Adipocyte (in vitro differentiated cells): ENCODE measurements around the gene CAPN1.

Source experiments
- DNase-seq: peaks from one replicate; pipeline ENCODE4 v3.0.0-alpha.2; 2015; ENCODE audit warnings: low read depth
- H3K27me3 ChIP-seq: replicated peaks from 2 replicates; pipeline ENCODE4 v1.7.0; 2013; ENCODE audit warnings: mild to moderate bottlenecking, low read length, moderate library complexity; ENCODE audit not compliant: control insufficient read depth, insufficient read depth
- H3K36me3 ChIP-seq: 2 replicates; pipeline ENCODE4 v1.7.0; 2013; ENCODE audit warnings: low read length, mild to moderate bottlenecking, moderate library complexity; ENCODE audit not compliant: control insufficient read depth, insufficient read depth, severe bottlenecking
- H3K4me1 ChIP-seq: 2 replicates; pipeline ENCODE4 v1.7.0; 2013; ENCODE audit warnings: mild to moderate bottlenecking, low read length, moderate library complexity; ENCODE audit not compliant: control insufficient read depth, insufficient read depth
- H3K4me3 ChIP-seq: 2 replicates; pipeline ENCODE4 v1.7.0; 2013; ENCODE audit warnings: mild to moderate bottlenecking, low read length, moderate library complexity
- H3K9ac ChIP-seq: 2 replicates; pipeline ENCODE4 v1.7.0; 2013; ENCODE audit warnings: mild to moderate bottlenecking, low read length, moderate library complexity
- H3K9me3 ChIP-seq: 2 replicates; pipeline ENCODE4 v1.7.0; 2013; ENCODE audit warnings: mild to moderate bottlenecking, low read length, moderate library complexity; ENCODE audit not compliant: control insufficient read depth

Gene CAPN1

DNA sequence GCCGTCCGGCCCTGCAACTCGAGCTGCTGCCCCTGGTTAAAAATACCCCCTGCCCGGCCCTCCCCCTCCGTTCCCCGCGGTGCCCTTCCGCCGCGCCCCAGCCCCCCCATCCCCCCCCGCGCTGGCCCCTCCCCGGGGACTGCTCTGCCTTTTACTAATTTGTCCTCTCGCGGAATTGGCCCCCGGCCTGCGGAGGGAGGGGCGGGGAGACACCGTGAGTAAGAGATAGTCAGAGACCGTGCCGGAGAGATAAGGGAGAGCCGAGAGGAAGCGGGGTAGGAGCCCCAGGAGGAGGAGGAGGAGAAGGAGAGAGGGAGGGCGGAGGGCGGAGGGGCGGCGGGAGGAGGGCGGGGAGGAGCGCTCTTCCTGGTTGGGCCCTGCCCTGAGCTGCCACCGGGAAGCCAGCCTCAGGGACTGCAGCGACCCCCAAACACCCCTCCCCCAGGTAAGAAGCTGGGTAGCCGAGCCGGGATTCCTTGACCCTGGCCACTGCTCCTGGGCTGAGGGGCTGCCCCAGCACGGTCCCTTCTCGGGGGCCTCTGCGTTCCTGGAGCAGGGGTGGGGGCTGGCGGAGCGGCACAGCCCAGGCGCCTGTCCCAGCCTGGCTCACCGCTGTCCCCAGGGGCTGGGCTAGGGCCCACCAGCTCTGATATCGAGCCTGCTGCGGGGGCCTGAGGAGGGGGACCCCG lies at the start of gene CAPN1:
Gene CAPN1, plus strand, starts transcription at position 360 of the 689 bp plus-strand sequence. CDS start 774 bp downstream, outside the sequence.
- H3K36me3 ChIP-seq, result peaks cover 14% of the 10 kb centered on the region
- no peaks in the 10 kb centered on the region for H3K27me3 ChIP-seq
- peak within 1 kb of the TSS; percentile 95 for H3K4me3 ChIP-seq
- H3K9me3 ChIP-seq, result no peaks in the 10 kb centered on the region
- DNase-seq, result peak; percentile 85
- H3K9ac ChIP-seq, result peak within 1 kb of the TSS; percentile 97
- H3K4me1 ChIP-seq, result peaks cover 12% of the 10 kb centered on the region

DNA sequence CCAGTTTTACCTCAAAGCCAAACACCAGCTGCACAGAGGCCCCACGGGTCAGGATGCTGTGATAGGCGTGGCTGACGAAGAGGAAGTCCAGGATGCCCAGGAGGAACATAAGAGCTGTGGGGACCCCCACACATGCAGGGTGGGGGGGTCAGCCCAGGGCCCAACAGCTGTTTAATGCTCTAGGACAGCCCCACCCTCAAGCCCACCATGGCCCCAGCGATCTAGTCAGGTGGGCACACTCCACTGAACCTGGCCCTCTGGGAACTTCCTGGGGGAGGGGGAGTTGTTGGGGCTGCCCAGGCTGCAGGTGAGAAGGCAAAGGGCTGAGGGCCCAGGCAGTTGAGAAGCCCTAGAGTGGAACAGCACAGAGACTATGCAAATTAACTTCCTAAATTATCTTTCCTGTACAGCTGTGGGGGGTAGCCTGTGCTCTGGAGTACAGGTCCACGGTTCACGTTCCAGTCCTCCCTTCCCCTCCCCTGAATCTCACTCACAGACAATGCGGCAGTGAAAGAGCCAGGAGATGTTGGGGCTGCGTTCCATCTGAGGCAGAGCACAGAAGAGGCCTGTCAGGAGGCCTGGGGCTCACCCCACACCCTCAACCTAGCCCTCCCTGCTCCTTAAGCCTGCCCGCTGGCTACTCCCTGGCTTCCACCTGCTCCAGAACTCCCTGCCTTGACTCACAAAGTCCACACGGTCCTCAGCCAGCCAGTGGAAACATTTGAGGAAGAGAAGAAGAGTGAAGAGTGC lies 49.3 kb upstream of the CAPN1 start:
- peak overlapping the region; percentile 97 for H3K4me3 ChIP-seq
- no peak for DNase-seq
- H3K27me3 ChIP-seq, result no peaks in the 10 kb centered on the region
- H3K4me1 ChIP-seq, result peaks cover 16% of the 10 kb centered on the region
- H3K36me3 ChIP-seq, result peaks cover 55% of the 10 kb centered on the region
- H3K9ac ChIP-seq, result peak overlapping the region; percentile 100
- no peaks in the 10 kb centered on the region for H3K9me3 ChIP-seq

DNA sequence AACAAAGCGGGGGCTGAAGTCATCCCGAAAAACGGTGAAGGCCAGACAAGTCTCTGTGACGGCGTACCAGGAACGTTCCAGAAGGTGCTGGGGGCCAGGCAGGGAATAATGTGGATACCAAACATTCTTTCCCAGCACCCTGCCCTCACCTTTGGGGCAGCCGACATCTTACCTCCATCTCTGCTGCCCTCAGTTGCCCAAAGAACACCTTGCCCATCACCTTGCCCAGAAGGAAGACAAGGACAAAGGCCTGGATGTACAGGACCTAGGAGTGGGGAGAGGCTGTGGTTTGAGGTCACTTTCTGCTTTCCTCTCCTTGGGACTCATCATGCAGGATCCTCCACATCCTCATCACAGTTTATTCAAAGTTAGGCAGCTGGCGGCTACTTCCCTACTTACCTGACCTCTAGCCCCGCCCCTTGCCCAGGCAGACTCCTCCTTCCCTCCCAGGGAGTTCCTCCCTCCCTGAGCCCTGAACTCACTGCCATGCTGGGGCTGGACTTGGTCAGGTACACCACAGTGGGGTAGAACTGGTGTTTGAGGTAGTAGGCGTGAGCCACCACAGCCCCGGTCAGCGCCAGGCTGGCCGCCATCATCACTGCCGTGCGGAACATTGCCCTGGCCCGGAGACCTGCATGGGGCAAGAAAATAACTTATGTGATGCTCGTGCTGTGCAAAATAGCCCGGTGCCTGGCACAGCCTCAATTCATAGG lies 48.6 kb upstream of the CAPN1 start:
- peak overlapping the region; percentile 100 for H3K9ac ChIP-seq
- H3K36me3 ChIP-seq, result peaks cover 48% of the 10 kb centered on the region
- no peaks in the 10 kb centered on the region for H3K9me3 ChIP-seq
- peak; percentile 7 for DNase-seq
- H3K4me1 ChIP-seq, result peaks cover 16% of the 10 kb centered on the region
- H3K4me3 ChIP-seq, result peak overlapping the region; percentile 97
- no peaks in the 10 kb centered on the region for H3K27me3 ChIP-seq

DNA sequence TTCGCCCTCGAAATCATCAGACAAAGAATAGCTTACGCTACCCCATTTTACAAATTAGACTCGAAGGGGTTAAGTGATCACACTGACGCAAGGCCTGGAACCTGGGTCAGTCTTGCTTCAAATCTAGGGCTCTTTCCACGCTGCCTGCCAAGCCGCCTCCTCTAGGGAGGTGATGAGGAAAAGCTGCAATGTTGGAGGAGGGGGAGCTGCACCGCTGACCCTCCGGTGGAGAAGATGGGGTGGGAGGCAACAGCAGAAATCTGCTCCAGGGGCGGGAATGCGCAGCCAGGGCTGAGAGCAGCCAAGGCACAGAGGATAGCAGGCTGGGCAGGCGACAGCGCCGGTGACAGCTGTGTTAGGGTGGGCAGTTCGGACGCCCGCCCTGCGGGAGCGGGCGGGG lies 48.0 kb upstream of the CAPN1 start:
- DNase-seq, result peak; percentile 52
- peaks cover 42% of the 10 kb centered on the region for H3K36me3 ChIP-seq
- no peaks in the 10 kb centered on the region for H3K27me3 ChIP-seq

DNA sequence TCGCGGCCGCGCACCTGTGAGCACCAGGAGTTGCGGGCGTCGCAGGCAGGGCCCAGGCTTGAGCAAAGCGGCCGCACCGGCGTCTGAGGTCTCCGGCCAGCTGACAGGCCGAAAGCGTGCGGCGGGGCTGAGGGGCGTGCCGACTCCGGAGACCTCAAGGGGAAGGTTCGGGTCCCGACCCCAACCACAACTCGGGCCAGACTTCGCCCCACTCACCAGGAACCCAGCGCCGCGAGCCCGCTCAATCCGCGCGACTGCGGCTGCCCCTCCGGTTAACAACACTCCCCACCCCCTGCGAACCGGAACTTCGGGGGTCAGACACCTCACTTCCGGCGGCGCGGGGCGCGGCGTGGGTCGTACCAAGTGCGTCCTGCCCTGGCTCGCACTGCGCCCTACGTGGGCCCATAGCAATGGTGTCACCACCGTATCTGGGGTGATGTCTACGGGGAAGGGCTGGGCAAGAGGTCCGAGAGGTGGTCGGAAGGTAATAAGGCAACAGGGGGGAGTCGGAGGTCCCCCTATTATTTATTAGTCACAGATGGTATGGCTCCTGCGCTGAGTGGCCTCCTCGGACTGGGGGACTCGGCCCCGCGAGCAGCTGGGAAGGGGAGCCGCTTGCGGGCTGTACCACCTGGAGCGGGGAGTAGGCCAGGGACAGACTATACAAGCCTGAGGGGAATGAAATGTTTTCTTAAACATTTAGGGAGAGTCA lies 47.3 kb upstream of the CAPN1 start, which contains the start of gene SYVN1:
Gene SYVN1, minus strand, starts transcription at position 280 of the 712 bp plus-strand sequence. CDS start 918 bp downstream, outside the sequence.
- Histone ChIP-seq H3K27me3 (no peaks in the 10 kb centered on the region), H3K36me3 (peaks cover 36% of the 10 kb centered on the region), H3K9ac (peak within 1 kb of the TSS; percentile 100), H3K4me3 (peak within 1 kb of the TSS; percentile 97), H3K9me3 (no peaks in the 10 kb centered on the region), H3K4me1 (peaks cover 16% of the 10 kb centered on the region)
- peak; percentile 96 for DNase-seq

More for the DNA sequence above, 48.0 kb upstream of the CAPN1 start:
- Histone ChIP-seq H3K9me3 (no peaks in the 10 kb centered on the region), H3K9ac (peak overlapping the region; percentile 100), H3K4me3 (peak overlapping the region; percentile 97), H3K4me1 (peaks cover 16% of the 10 kb centered on the region)

DNA sequence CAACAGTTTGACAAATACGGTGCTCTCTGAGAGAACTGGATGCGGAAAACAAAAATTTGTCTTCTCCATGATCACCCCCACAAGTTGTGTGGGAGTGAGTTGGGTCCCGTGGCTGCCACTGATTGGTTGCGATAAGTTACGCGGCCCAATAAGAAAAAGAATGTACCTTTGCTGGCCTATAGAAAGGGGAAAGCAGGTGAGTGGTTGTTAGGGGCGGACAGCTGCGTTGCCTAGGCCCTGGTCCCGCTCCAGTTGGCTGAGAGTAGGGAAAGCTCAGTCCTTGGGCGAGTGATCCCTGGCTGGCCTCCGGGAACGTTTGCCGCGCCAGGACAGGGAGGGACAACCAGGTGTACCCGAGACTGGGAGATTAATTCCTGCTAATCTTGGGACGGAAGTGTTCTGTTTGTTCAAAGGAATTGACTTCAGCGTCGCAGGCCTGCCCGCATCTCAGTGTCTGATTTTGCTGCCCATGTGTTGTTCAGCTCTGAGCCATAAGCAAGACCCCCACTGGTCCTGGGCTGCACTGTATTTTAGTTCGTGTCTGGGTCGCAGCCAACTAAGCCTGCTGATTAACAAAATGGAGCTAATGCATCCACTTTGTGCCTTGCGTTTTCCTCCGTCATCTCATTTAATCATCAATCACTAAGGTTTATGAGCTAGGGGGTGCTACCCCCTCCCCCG lies 46.6 kb upstream of the CAPN1 start:
- Histone ChIP-seq H3K27me3 (no peaks in the 10 kb centered on the region), H3K36me3 (peaks cover 29% of the 10 kb centered on the region), H3K9me3 (no peaks in the 10 kb centered on the region), H3K4me3 (peak overlapping the region; percentile 97), H3K9ac (peak overlapping the region; percentile 100), H3K4me1 (peaks cover 16% of the 10 kb centered on the region)
- DNase-seq, result peak; percentile 94

DNA sequence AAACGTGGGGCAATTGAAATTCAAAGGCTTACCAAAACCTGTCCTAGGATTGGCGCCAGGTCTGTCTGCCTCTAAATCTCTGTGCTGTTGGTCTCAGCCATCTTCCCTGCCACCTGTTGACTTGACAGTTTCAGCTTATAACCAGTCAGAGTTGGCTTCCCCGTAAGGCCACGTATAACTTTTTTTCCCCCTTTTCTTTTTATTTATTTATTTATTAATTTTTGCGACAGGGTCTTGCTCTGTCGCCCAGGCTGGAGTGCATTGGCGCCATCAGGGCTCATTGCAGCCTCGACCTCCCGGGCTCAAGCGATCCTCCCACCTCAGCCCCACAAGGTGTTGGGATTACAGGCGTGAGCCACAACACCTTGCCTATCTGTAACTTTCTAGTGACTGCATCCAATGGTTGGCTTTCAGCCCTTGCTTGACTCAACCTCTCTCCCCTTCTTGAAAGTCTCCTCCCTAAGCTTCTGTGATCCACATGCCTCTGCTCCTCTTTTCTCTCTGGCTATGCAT lies 46.0 kb upstream of the CAPN1 start:
- Histone ChIP-seq H3K4me1 (peaks cover 16% of the 10 kb centered on the region), H3K9me3 (no peaks in the 10 kb centered on the region), H3K27me3 (no peaks in the 10 kb centered on the region), H3K36me3 (peaks cover 24% of the 10 kb centered on the region), H3K9ac (peak overlapping the region; percentile 100), H3K4me3 (peak overlapping the region; percentile 97)
- DNase-seq, result no peak

DNA sequence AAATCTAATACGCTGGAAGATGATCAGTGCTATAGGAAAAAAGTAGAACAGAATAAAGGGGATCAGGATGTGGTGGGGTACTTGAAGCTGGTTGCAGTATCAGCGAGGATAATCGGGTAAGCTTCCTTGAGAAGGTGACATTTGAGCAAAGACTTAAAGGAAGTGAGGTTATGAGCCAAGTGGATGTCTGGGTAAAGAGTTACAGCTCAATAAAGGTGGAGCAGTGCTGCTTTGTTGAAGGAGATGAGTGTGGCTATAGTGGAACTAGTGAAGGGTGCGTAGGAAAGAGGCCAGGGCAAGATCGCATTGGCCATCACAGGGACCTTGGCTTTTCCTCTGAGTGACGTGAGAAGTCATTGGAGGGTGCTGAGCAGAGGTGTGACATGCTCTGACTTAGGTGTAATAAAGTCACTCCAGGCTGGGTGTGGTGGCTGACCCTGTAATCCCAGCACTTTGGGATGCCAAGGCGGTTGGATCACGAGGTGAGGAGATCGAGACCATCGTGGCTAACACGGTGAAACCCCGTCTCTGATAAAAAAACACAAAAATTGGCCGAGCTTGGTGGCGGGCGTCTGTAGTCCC lies 45.1 kb upstream of the CAPN1 start:
- H3K4me1 ChIP-seq, result peaks cover 16% of the 10 kb centered on the region
- H3K4me3 ChIP-seq, result no peak overlapping the region
- peaks cover 15% of the 10 kb centered on the region for H3K36me3 ChIP-seq
- no peaks in the 10 kb centered on the region for H3K27me3 ChIP-seq
- no peak overlapping the region for H3K9ac ChIP-seq
- no peaks in the 10 kb centered on the region for H3K9me3 ChIP-seq
- DNase-seq, result no peak

DNA sequence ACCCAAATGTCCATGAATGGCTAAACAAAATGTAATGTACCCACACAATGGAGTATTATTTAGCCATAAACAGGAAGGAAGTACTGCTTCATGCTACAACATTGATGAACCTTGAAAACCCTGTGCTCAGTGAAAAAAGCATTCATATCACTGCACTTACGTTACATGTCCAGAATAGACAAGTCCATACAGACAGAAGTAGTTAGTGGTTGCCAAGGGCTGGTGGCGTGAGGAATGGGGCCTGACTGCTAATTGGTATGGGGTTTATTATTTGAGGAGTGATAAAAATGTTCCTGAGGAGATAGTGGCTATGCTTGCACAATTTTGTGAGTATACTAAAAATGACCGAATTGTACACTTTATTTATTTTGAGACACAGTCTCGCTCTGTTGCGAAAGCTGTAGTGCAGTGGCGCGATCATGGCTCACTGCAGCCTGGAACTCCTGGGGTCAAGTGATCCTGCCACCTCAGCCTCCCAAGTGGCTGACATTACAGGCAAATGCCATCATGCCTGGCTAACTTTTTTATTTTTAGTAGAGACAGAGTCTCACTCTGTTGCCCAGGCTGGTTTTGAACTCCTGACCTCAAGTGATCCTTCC lies 39.7 kb upstream of the CAPN1 start:
- DNase-seq, result no peak
- no peaks in the 10 kb centered on the region for H3K36me3 ChIP-seq
- no peak overlapping the region for H3K4me3 ChIP-seq
- H3K4me1 ChIP-seq, result no peaks in the 10 kb centered on the region
- H3K9ac ChIP-seq, result no peak overlapping the region
- H3K9me3 ChIP-seq, result no peaks in the 10 kb centered on the region
- H3K27me3 ChIP-seq, result no peaks in the 10 kb centered on the region
